Vagina (tissue), 2 donors: ENCODE results near the gene LCE3A. TPM values are rescaled to one million over a fixed set of nuclear protein-coding genes. Genes with fewer than 3 reads are reported as not detected.

Experiments
- DNase-seq, 2 donors: peaks; one replicate each; pipeline ENCODE4 v3.0.0-alpha.2; 2017; ENCODE audit errors: extremely low spot score in 2 of 2
- H3K27ac ChIP-seq: fragments of 200-600 bp; sonication (generic); one replicate; pipeline ENCODE4 v1.5.1; 2019
- H3K27me3 ChIP-seq: fragments of 200-600 bp; sonication (generic); one replicate; pipeline ENCODE4 v1.5.1; 2019
- H3K36me3 ChIP-seq, 2 donors: fragments of 200-600 bp; sonication (generic); one replicate each; pipeline ENCODE4 v1.5.1; 2017 to 2019
- H3K4me1 ChIP-seq: fragments of 200-600 bp; sonication (generic); one replicate; pipeline ENCODE4 v1.5.1; 2019
- H3K4me3 ChIP-seq, 2 donors: fragments of 200-600 bp; sonication (generic); 1 replicate in 1 of 2; 2 replicates in 1 of 2; pipeline ENCODE4 v1.5.1; 2016 to 2019
- H3K9me3 ChIP-seq: fragments of 200-600 bp; sonication (generic); one replicate; pipeline ENCODE4 v1.5.1; 2019
- CTCF ChIP-seq, 3 experiments: fragments of 450-650 bp in 2 of 3; fragments of 200-600 bp in 1 of 3; sonication (generic) in 1 of 3; IDR thresholded peaks; one replicate each; pipeline ENCODE4 v1.5.1; 2017 to 2019; ENCODE audit warnings: antibody characterized with exemption in 3 of 3, mild to moderate bottlenecking in 2 of 3, moderate library complexity in 2 of 3
- POLR2A ChIP-seq, 2 donors: fragments of 450-650 bp; IDR thresholded peaks; one replicate each; pipeline ENCODE4 v1.6.1; 2017; ENCODE audit warnings: antibody characterized with exemption in 2 of 2, mild to moderate bottlenecking in 2 of 2, moderate library complexity in 2 of 2
- POLR2AphosphoS5 ChIP-seq, 2 donors: sonication (generic); formaldehyde crosslinking; IDR thresholded peaks; one replicate each; pipeline ENCODE4 v1.9.0; 2017; ENCODE audit warnings: antibody characterized with exemption in 2 of 2, mild to moderate bottlenecking in 2 of 2, low read depth in 1 of 2; ENCODE audit not compliant: insufficient read depth in 1 of 2
- intact Hi-C: fragments of 100-400 bp; cut with DNase I; formaldehyde crosslinking; loops from one replicate; pipeline ENCODE4 v1.15.1; 2023
- total RNA-seq: library from RNA; depleted of rRNA; stranded (reverse); fragments of >200 nt; gene quantifications from one replicate; pipeline ENCODE4 v1.2.3, GENCODE V29; 2016

LCE3A gene
- total RNA-seq, 1 donor from 2014 or later = not detected

GRCh38 chr1:152657677-152658076 lies 34.8 kb upstream of the LCE3A start:
- TF ChIP-seq POLR2AphosphoS5 (IDR thresholded peaks at IDR 0.05; ENCODE audit: insufficient read depth in 1 of 2, low read depth in 1 of 2) (no peak), POLR2A (IDR thresholded peaks at IDR 0.05) (no peak), CTCF (IDR thresholded peaks at IDR 0.05) (no peak)
- Histone ChIP-seq H3K4me1 (no peaks in the 10 kb centered on the region), H3K9me3 (no peaks in the 10 kb centered on the region), H3K4me3 (no peak overlapping the region), H3K27ac (no peak overlapping the region), H3K36me3 (no peaks in the 10 kb centered on the region), H3K27me3 (no peaks in the 10 kb centered on the region)
- no peak for DNase-seq
- intact Hi-C loops = no loop called here

- no peak for DNase-seq
- Histone ChIP-seq H3K4me3 (no peak overlapping the region), H3K27me3 (no peaks in the 10 kb centered on the region), H3K27ac (no peak overlapping the region), H3K4me1 (no peaks in the 10 kb centered on the region), H3K36me3 (no peaks in the 10 kb centered on the region), H3K9me3 (no peaks in the 10 kb centered on the region)
- TF ChIP-seq POLR2AphosphoS5 (IDR thresholded peaks at IDR 0.05; ENCODE audit: insufficient read depth in 1 of 2, low read depth in 1 of 2) (no peak), CTCF (IDR thresholded peaks at IDR 0.05) (no peak), POLR2A (IDR thresholded peaks at IDR 0.05) (no peak)
- intact Hi-C loops = no loop called here
These were observed 33.6 kb upstream of the LCE3A start for GRCh38 chr1:152656459-152656858.

GRCh38 chr1:152654110-152654509 lies 31.2 kb upstream of the LCE3A start:
- intact Hi-C loops = no loop called here
- H3K27me3 ChIP-seq = no peaks in the 10 kb centered on the region
- no peak for DNase-seq
- no peaks in the 10 kb centered on the region for H3K36me3 ChIP-seq
- H3K27ac ChIP-seq = no peak overlapping the region
- H3K4me3 ChIP-seq = no peak overlapping the region
- no peaks in the 10 kb centered on the region for H3K9me3 ChIP-seq
- H3K4me1 ChIP-seq = no peaks in the 10 kb centered on the region
- TF ChIP-seq CTCF (IDR thresholded peaks at IDR 0.05) = peak in 1 of 3 experiments; percentile 30
- TF ChIP-seq POLR2AphosphoS5 (IDR thresholded peaks at IDR 0.05; ENCODE audit: insufficient read depth in 1 of 2, low read depth in 1 of 2) = no peak

GRCh38 chr1:152646656-152647055 lies 23.8 kb upstream of the LCE3A start:
- intact Hi-C loops = no loop called here
- Histone ChIP-seq H3K4me1 (no peaks in the 10 kb centered on the region), H3K9me3 (no peaks in the 10 kb centered on the region), H3K27me3 (no peaks in the 10 kb centered on the region), H3K27ac (no peak overlapping the region), H3K4me3 (no peak overlapping the region), H3K36me3 (no peaks in the 10 kb centered on the region)
- no peak for DNase-seq
- TF ChIP-seq POLR2A (IDR thresholded peaks at IDR 0.05) = no peak
- TF ChIP-seq CTCF (IDR thresholded peaks at IDR 0.05) = no peak
- TF ChIP-seq POLR2AphosphoS5 (IDR thresholded peaks at IDR 0.05; ENCODE audit: insufficient read depth in 1 of 2, low read depth in 1 of 2) = no peak

GRCh38 chr1:152645146-152645545 lies 22.2 kb upstream of the LCE3A start:
- Histone ChIP-seq H3K27me3 (no peaks in the 10 kb centered on the region), H3K27ac (no peak overlapping the region), H3K36me3 (no peaks in the 10 kb centered on the region), H3K9me3 (no peaks in the 10 kb centered on the region), H3K4me3 (no peak overlapping the region), H3K4me1 (no peaks in the 10 kb centered on the region)
- no peak for DNase-seq
- intact Hi-C loops = no loop called here
- TF ChIP-seq POLR2AphosphoS5 (IDR thresholded peaks at IDR 0.05; ENCODE audit: insufficient read depth in 1 of 2, low read depth in 1 of 2) (no peak), CTCF (IDR thresholded peaks at IDR 0.05) (no peak), POLR2A (IDR thresholded peaks at IDR 0.05) (no peak)
